Gastroesophageal sphincter (tissue), 4 donors: ENCODE measurements around the gene NABP2. TPM values are rescaled to one million over a fixed set of nuclear protein-coding genes. Genes with fewer than 3 reads are reported as not detected.

Experiments
- ATAC-seq: fragments of 150-250 bp; one replicate; pipeline ENCODE4 v1.9.1; 2016; ENCODE audit warnings: mild to moderate bottlenecking, moderate library complexity
- H3K27ac ChIP-seq, 4 donors: fragments of 200-600 bp; sonication (generic) in 3 of 4; 1 replicate in 3 of 4; 2 replicates in 1 of 4; pipeline ENCODE4 v1.5.1; 2016 to 2019
- H3K27me3 ChIP-seq: fragments of 200-600 bp; sonication (generic); one replicate; pipeline ENCODE4 v1.5.1; 2019
- H3K36me3 ChIP-seq, 2 donors: fragments of 200-600 bp; sonication (generic); one replicate each; pipeline ENCODE4 v1.5.1; 2019; ENCODE audit warnings: control low read depth in 1 of 2
- H3K4me1 ChIP-seq, 3 donors: fragments of 200-600 bp; sonication (generic); 1 replicate in 2 of 3; 2 replicates in 1 of 3; pipeline ENCODE4 v1.5.1; 2016 to 2019; ENCODE audit warnings: control low read depth in 2 of 3
- H3K4me3 ChIP-seq, 2 donors: fragments of 200-600 bp; sonication (generic); one replicate each; pipeline ENCODE4 v1.5.1; 2019; ENCODE audit warnings: mild to moderate bottlenecking in 1 of 2, moderate library complexity in 1 of 2
- H3K9me3 ChIP-seq, 3 donors: fragments of 200-600 bp; sonication (generic); one replicate each; pipeline ENCODE4 v1.5.1; 2017 to 2019; ENCODE audit warnings: control low read depth in 2 of 3
- CTCF ChIP-seq, 4 experiments: fragments of 200-600 bp in 2 of 4; fragments of 450-650 bp in 2 of 4; sonication (generic) in 1 of 4; IDR thresholded peaks; one replicate each; pipeline ENCODE4 v1.5.1; 2017 to 2019; ENCODE audit warnings: antibody characterized with exemption in 4 of 4, mild to moderate bottlenecking in 2 of 4, moderate library complexity in 2 of 4
- EP300 ChIP-seq: sonication (generic); formaldehyde crosslinking; IDR thresholded peaks from one replicate; pipeline ENCODE4 v1.6.1; 2017; ENCODE audit warnings: antibody characterized with exemption, mild to moderate bottlenecking
- POLR2A ChIP-seq, 2 donors: fragments of 450-650 bp; IDR thresholded peaks; one replicate each; pipeline ENCODE4 v1.6.1; 2017; ENCODE audit warnings: antibody characterized with exemption in 2 of 2, mild to moderate bottlenecking in 2 of 2, moderate library complexity in 1 of 2
- POLR2AphosphoS5 ChIP-seq: sonication (generic); formaldehyde crosslinking; IDR thresholded peaks from one replicate; pipeline ENCODE4 v1.6.1; 2017; ENCODE audit warnings: antibody characterized with exemption
- WGBS, 2 donors: methylation state at CpG; one replicate each; pipeline ENCODE4 v1.1.5; 2018; ENCODE audit warnings: low coverage in 1 of 2; 5-methylcytosine and 5-hydroxymethylcytosine counted together
- total RNA-seq, 4 donors: library from RNA; depleted of rRNA; stranded (reverse); fragments of >200 nt; gene quantifications; one replicate each; pipeline ENCODE4 v1.1.0, GENCODE V29; 2016

The NABP2 gene
- total RNA-seq, 4 donors from 2014 or later: 23.7 to 34.7 (median 28.8) TPM

DNA sequence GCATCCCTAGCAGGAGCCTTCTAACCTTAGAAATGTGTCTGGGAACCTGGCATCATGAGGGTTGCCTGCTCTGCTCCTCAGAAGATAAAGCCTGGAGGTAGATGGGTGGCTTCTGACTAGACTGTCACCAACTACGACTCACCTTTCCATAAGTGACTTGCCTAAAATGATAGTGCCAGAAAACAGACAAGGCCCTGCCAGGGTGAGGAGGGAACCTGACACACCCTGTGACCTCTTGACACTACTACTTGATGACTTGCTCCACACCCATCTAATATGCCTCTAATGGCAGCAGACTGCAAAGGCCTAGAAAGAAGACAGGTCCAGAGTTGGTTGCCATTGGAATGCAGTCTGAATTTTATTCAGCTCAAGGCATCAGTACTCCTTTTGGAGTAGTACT is 11.8 kb upstream of the NABP2 start:
- Histone ChIP-seq H3K27me3 (no peaks in the 10 kb centered on the region), H3K27ac (no peak overlapping the region), H3K4me3 (no peak overlapping the region), H3K4me1 (peaks cover 0 to 24% (median 0%) of the 10 kb centered on the region in 3 donors), H3K9me3 (no peaks in the 10 kb centered on the region), H3K36me3 (peaks cover 7 to 100% of the 10 kb centered on the region in 2 donors)
- TF ChIP-seq CTCF (IDR thresholded peaks at IDR 0.05) (no peak), POLR2A (IDR thresholded peaks at IDR 0.05) (no peak), EP300 (no peak), POLR2AphosphoS5 (no peak)
- 73 to 88% methylated on average over 1 of the region's 1 CpG for WGBS, 2 donors
- ATAC-seq: no peak

- H3K27ac ChIP-seq: no peak overlapping the region
- ATAC-seq: no peak
- no peaks in the 10 kb centered on the region for H3K27me3 ChIP-seq
- TF ChIP-seq CTCF (IDR thresholded peaks at IDR 0.05): no peak
- no peak for TF ChIP-seq POLR2A (IDR thresholded peaks at IDR 0.05)
- TF ChIP-seq POLR2AphosphoS5: no peak
- no peak for TF ChIP-seq EP300
- 70 to 90% methylated on average over 4 to 5 of the region's 5 CpGs for WGBS, 2 donors
- no peak overlapping the region for H3K4me3 ChIP-seq
- peaks cover 4 to 88% of the 10 kb centered on the region in 2 donors for H3K36me3 ChIP-seq
- H3K4me1 ChIP-seq: peaks cover 0 to 39% (median 0%) of the 10 kb centered on the region in 3 donors
- H3K9me3 ChIP-seq: no peaks in the 10 kb centered on the region
These were observed 10.3 kb upstream of the NABP2 start for GRCh38 chr12:56213878-56214277.

DNA sequence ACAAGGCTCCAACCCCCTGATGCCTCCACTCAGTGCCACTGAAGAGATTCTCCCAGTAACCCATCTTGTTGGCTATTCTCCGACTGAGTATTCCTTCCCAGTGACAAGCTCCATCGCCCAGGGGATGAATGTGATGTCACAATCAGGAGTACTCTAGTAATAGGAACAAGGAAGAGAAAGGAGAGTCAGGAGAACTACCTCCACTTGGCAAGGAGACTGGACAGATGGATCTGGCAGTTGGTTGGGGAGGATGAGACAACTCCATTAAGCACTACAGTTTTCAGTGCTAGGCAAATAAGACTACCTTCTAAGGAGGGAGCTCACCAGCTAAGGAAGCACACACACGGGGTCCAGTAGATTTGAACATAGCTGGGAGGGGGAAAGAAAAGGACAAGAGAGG is 7.7 kb upstream of the NABP2 start:
- 82 to 92% methylated on average over 2 of the region's 3 CpGs for WGBS, 2 donors
- peaks cover 0 to 63% (median 14%) of the 10 kb centered on the region in 3 donors for H3K4me1 ChIP-seq
- ATAC-seq: no peak

DNA sequence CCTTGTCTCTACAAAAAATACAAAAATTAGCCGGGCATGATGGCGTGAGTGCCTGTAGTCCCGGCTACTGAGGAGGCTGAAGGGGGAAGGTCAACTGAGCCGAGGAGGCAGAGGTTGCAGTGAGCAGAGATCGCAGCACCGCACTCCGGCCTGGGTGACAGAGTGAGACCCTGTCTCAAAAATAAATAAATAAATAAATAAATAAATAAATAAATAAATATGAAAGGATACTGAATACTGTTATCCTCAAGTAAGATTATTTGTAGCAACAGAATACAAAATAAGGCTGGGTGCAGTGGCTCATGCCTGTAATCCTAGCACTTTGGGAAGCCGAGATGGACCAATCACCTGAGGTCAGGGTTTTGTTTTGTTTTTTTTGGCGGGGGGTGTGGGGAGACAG is 4.3 kb upstream of the NABP2 start:
- Histone ChIP-seq H3K27me3 (no peaks in the 10 kb centered on the region), H3K9me3 (no peaks in the 10 kb centered on the region), H3K36me3 (peaks cover 0 to 29% of the 10 kb centered on the region in 2 donors), H3K27ac (peak overlapping the region; percentile 93 to 99 (median 97)), H3K4me3 (peak overlapping the region in 1 of 2 donors; percentile 93), H3K4me1 (peaks cover 0 to 75% (median 24%) of the 10 kb centered on the region in 3 donors)
- 80 to 85% methylated on average over 2 to 9 of the region's 9 CpGs for WGBS, 2 donors
- ATAC-seq: no peak
- no peak for TF ChIP-seq CTCF (IDR thresholded peaks at IDR 0.05)
- TF ChIP-seq POLR2AphosphoS5: no peak

More for the DNA sequence above, 7.7 kb upstream of the NABP2 start:
- Histone ChIP-seq H3K36me3 (peaks cover 4 to 62% of the 10 kb centered on the region in 2 donors), H3K27me3 (no peaks in the 10 kb centered on the region), H3K27ac (no peak overlapping the region), H3K9me3 (no peaks in the 10 kb centered on the region), H3K4me3 (no peak overlapping the region)
- no peak for TF ChIP-seq POLR2A (IDR thresholded peaks at IDR 0.05)
- no peak for TF ChIP-seq CTCF (IDR thresholded peaks at IDR 0.05)
- no peak for TF ChIP-seq EP300
- TF ChIP-seq POLR2AphosphoS5: no peak

GRCh38 chr12:56220611-56221231 is 3.4 kb upstream of the NABP2 start:
- no peaks in the 10 kb centered on the region for H3K9me3 ChIP-seq
- WGBS, 2 donors: 4 to 6% methylated on average over 6 to 8 of the region's 10 CpGs
- no peak for ATAC-seq
- H3K36me3 ChIP-seq: peaks cover 0 to 20% of the 10 kb centered on the region in 2 donors
- H3K4me3 ChIP-seq: peak overlapping the region; percentile 77 to 93
- no peaks in the 10 kb centered on the region for H3K27me3 ChIP-seq
- TF ChIP-seq POLR2AphosphoS5: no peak
- no peak for TF ChIP-seq CTCF (IDR thresholded peaks at IDR 0.05)
- no peak for TF ChIP-seq POLR2A (IDR thresholded peaks at IDR 0.05)
- no peak for TF ChIP-seq EP300
- H3K27ac ChIP-seq: peak overlapping the region; percentile 93 to 99 (median 97)
- peaks cover 0 to 82% (median 27%) of the 10 kb centered on the region in 3 donors for H3K4me1 ChIP-seq
